Endometrial microvascular endothelial cells (primary cell): ENCODE data around the gene C2CD4B. TPM values are rescaled to one million over a fixed set of nuclear protein-coding genes. Genes with fewer than 3 reads are reported as not detected.

ENCODE experiments used
- in situ Hi-C: cut with HindIII; loops from 2 replicates; pipeline ENCODE4 v1.10.0; 2017; ENCODE audit warnings: low sequenced_read_pairs, low pct_unique_long_range_greater_than_20kb; ENCODE audit errors: inconsistent ontology term
- total RNA-seq: library from RNA; depleted of rRNA; stranded (reverse); fragments of >200 nt; gene quantifications from one replicate; pipeline ENCODE4 v1.2.3, GENCODE V29; 2015; ENCODE audit errors: inconsistent ontology term

C2CD4B gene
- total RNA-seq, 1 donor from 2014 or later: 26.4 TPM

DNA sequence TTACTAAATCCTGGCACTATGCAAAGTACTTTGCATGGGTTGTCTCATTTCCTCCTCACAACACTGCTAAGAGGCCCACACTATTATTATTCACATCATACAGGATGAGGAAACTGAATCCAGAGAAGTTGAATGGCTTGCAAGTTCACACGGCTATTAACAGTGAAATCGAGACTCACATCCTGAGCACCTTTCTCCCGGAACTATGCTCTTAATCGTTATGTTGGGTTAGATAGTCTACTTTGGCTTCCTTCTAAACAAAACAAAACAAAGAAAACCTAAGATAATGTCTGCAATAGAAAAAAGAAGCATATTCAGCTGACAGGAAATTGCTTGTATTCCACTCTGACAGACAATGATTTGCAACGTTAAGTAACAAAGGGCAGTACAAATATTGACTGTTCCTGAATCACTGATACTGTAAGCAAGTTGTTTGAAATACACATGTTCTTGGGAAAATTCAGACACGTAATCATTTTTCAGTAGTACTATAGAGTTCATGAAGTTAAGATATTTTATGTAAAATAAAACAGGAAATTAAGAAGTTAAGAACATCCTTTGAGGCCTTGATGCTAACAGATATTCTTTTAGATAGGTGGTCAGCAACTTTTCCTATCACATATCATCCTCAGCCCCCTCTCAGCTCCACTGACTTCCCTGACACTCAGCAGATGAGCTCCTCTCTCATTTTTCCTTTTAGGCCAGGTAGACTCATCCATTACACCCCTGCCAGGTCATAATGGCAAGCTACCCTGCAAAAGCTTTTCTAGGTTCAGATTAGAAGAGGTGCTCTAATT lies 40.7 kb downstream of the C2CD4B start:
- in situ Hi-C loops: no loop called here

DNA sequence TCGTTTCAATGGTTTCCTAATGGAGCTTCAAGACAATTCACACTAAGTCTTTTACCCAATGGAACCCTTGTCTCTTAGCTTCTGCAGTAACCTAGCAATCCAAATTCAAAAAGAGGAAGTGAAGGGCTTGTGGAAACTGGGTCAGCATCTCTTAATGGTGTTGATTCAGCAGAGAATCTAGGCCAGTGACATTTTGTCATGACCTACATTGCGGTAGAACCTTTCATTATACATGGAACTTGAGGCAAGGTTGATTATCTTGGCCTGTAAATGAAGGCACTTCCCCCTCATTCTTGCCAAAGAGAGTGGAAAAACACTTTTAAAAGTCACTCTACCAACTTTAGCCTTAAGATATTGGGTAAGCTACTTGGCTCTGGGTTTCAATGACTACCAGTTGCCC lies 42.8 kb downstream of the C2CD4B start:
- in situ Hi-C loops: no loop called here

DNA sequence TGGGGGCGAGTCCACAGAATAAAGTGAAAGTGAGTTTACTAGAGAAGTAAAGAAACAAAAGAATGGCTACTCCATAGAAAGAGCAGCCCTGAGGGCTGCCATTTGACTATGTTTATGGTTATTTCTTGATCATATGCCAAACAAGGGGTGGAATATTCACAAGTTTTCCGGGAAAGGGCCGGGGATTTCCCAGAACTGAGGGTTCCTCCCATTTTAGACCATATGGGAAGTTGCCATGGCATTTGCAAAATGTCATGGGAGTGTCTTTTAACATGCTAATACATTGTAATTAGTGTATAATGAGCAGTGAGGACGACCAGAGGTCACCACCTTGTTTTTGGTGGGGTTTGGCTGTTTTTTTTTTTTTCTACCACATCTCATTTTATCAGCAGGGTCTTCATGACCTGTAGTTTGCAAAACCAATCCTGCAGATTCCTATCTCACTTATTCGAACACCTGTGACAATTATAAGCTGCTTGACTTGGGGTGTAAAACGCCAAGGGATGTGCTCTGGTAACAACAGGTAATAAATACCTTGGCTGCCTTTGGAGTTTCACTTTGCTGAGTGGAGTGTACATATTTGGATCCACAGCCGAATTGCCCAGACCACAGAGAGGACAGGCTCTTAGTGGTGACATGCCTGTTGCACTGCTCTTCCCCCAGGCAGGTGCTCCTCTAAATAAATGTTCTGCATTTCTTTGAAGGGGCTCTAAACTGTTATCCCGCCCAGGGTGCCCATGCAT lies 43.6 kb downstream of the C2CD4B start:
- in situ Hi-C loops: no loop called here

DNA sequence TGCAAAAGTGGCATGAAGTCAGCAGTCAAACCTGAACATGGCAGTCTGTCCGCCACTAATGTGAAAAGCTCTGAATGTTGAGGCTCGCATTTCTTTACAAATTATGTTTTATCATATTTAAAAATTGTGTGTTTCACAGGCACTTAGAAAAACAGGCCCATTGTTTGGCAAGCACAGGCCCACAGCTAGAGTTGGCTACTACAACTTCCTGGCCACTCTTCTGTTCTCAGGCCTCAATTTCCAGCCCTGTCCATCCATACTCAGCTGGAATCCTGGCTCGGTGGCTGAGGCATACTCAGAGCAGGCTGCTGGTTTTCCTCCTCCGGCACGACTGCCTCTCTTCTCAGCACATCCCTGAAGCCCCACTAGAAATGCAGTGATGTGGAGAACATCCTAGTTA lies 44.3 kb downstream of the C2CD4B start:
- in situ Hi-C loops: no loop called here

DNA sequence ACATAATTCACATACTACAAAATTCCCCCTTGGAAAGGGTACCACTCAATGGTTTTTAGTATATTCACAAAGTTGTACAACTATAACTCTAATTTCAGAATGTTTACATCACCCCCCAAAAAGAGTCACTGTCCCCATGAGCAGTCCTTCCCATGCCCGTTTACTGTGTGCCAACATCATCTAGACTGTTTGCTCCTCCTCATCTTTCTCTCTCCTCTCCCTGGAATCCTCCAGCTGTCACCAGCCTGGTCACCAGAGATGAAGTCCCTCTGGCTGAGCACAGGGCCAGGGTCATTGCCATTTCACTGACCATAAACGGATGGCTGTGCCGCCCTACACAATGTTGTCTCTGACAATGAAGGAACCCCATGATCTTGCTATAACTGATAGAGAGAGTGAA lies 45.2 kb downstream of the C2CD4B start:
- in situ Hi-C loops: no loop called here

DNA sequence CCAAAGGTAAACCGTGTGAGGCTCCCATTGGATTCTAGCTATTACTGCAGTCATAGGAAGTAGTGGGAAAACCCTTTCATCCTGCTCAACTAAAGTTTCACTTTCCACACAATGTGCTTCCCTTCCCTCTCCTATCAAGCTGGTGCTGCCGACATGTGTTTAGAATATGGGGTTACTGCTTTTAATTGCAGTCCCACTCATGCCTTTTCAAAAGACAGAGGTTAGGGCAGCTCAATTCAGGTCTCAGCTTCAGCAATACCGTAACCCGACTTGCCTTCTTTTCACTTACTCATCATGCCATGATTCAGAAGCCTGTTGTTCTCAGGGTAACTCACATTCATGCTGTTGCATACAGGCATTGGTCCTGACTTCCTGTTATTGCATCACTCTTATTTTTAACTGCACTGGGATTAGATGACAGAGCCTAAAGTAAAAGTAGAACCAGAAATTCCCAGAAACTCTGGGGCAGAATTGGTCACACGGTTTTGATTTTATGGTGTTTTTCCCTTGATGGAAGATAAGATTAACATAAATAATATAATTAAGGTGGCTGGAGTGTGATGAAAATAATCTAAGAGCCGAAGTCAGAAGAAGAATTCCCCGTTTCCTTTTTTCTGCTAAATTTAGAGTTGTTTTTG lies 45.7 kb downstream of the C2CD4B start:
- in situ Hi-C loops: no loop called here

DNA sequence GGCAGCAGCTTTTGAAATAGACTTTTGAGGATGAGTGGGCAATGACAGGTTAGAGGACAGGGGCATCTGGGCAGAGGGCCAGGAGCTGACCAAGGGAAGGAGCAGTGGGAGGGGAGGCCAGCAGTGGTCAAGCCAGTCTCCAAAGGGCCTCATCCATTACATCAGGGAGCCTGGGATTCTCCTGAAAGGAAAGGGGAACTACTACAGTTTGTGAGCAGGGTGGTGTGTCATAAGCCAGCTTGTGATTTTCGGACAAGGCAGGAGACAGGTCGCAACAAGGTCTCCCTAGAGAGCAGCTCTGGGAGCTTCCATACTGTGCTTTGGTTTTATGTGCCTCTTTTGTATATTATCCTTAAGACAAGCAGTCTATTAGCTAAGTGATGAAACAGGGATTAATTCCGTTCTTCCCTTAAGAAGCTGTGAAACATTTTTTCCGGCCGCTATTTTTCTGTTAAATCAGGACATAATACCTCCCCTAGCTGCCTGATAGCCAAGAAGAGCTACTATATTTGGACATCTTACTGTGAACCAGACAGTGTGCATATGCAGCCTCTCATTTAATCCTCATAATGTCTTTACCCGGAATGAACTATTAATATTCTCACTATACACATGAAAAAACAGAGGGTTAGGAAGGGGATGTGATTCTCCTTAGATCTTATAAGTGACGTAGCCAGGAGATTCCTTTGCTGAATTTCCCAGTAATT lies 46.4 kb downstream of the C2CD4B start:
- in situ Hi-C loops: no loop called here

DNA sequence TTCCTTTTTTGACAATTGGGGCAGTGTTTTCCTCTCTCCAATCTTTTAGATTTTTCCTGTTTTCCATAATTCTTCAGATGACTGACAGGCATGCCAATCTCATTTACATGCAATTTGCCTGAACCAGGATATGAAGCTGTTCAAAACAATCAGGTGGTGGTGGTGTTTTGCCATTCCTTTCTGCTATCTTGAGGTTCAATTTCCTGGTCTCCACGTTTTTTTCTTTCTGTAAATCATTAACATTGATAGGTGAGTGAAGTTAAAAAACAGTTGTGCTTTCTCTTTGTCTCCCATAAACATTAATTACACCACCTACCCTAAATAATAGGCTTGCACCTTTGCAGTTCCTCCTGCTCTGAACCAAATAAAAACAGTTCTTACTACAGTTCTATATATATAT lies 49.2 kb downstream of the C2CD4B start:
- in situ Hi-C loops: no loop called here

Other genes starting within 250 kb of the C2CD4B start
- gene VPS13C, start 104.8 kb downstream of the C2CD4B start, total RNA-seq: 41.4 TPM
- gene C2CD4A, start 98.3 kb downstream of the C2CD4B start, total RNA-seq: not detected
- 0.28 TPM for gene TLN2, start 225.3 kb upstream of the C2CD4B start, total RNA-seq